DOHH2 (cell line): ENCODE data around the gene ALX4.

Source experiments
- EZH2phosphoT487 ChIP-seq: fragments of 200-600 bp; sonication (generic); IDR thresholded peaks from 2 replicates; pipeline ENCODE4 v1.6.1; 2017; ENCODE audit warnings: borderline replicate concordance, mild to moderate bottlenecking, antibody characterized with exemption, low read length, moderate library complexity, mixed read lengths
- TF ChIP-seq, protein P1 (sequence below): fragments of 200-600 bp; sonication (generic); IDR thresholded peaks from one replicate; pipeline ENCODE4 v1.5.1; 2014; ENCODE audit warnings: antibody characterized with exemption, mild to moderate bottlenecking, low read depth, low read length; ENCODE audit not compliant: poor library complexity, severe bottlenecking

DNA sequence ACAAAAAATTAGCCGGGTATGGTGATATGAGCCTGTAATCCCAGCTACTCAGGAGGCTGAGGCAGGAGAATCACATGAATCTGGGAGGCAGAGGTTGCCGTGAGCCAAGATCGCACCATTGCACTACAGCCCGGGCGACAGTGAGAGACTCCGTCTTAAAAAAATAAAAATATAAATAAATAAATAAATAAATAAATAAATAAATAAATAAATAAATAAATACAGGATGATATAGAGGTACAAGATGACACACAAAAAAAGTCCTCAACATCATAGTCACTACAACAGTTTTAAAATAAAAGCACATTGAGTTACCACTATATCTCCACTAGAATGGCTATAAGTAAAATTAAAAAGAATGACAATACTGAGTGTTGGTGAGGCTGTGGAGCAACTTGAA, 97.8 kb downstream of the ALX4 start:
- TF ChIP-seq, protein P1, sequence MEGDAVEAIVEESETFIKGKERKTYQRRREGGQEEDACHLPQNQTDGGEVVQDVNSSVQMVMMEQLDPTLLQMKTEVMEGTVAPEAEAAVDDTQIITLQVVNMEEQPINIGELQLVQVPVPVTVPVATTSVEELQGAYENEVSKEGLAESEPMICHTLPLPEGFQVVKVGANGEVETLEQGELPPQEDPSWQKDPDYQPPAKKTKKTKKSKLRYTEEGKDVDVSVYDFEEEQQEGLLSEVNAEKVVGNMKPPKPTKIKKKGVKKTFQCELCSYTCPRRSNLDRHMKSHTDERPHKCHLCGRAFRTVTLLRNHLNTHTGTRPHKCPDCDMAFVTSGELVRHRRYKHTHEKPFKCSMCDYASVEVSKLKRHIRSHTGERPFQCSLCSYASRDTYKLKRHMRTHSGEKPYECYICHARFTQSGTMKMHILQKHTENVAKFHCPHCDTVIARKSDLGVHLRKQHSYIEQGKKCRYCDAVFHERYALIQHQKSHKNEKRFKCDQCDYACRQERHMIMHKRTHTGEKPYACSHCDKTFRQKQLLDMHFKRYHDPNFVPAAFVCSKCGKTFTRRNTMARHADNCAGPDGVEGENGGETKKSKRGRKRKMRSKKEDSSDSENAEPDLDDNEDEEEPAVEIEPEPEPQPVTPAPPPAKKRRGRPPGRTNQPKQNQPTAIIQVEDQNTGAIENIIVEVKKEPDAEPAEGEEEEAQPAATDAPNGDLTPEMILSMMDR: no peak
- no peak for TF ChIP-seq EZH2phosphoT487
